ENCODE measurements around the gene ACD.
A peak's percentile ranks its signal among the peaks of the same experiment; 100 is the strongest.

Gene ACD

GRCh38 chr16:67676516-67676915 lies 16.5 kb upstream of the ACD start:
- peak; percentile 7 for DNase-seq (ENCODE audit: low spot score)
- in situ Hi-C loops (cut with MboI; ENCODE audit: low sequenced_read_pairs, unreplicated experiment): loop anchor here (10.0 to 25.0 kb wide), 2 partner anchors 248 to 361 kb away; no protein-coding TSS in a partner anchor
- TF ChIP-seq CTCF (IDR thresholded peaks at IDR 0.05; ENCODE audit: borderline replicate concordance, control extremely low read depth, extremely low read depth, insufficient read depth, missing control alignments): no peak

DNA sequence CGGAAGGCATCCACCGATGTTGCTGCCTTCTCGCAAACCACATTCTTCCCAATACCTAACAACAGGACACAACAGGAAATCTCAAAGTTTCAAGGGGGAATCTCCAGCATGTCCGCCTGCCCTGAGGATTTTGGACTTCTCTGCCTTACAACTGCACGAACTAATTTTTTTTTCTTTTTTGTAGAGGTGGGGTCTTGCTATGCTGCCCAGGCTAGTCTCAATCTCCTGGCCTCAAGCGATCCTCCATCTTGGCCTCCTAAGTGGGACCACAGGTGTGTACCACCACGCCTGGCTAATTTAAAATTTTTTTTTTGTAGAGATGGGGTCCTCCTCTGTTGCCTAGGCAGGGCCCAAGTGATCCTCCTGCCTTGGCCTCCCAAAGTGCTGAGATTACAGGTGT lies 15.9 kb upstream of the ACD start:
- in situ Hi-C loops (cut with MboI; ENCODE audit: low sequenced_read_pairs, unreplicated experiment): loop anchor here (10.0 to 25.0 kb wide), 2 partner anchors 249 to 361 kb away; no protein-coding TSS in a partner anchor
- no peak for TF ChIP-seq CTCF (IDR thresholded peaks at IDR 0.05; ENCODE audit: borderline replicate concordance, control extremely low read depth, extremely low read depth, insufficient read depth, missing control alignments)
- DNase-seq (ENCODE audit: low spot score): no peak

- no peak for TF ChIP-seq CTCF (IDR thresholded peaks at IDR 0.05; ENCODE audit: borderline replicate concordance, control extremely low read depth, extremely low read depth, insufficient read depth, missing control alignments)
- peak; percentile 13 for DNase-seq (ENCODE audit: low spot score)
- in situ Hi-C loops (cut with MboI; ENCODE audit: low sequenced_read_pairs, unreplicated experiment): loop anchor here (10.0 to 25.0 kb wide), 2 partner anchors 249 to 362 kb away; no protein-coding TSS in a partner anchor
Measured at GRCh38 chr16:67675579-67675935, 15.5 kb upstream of the ACD start.

DNA sequence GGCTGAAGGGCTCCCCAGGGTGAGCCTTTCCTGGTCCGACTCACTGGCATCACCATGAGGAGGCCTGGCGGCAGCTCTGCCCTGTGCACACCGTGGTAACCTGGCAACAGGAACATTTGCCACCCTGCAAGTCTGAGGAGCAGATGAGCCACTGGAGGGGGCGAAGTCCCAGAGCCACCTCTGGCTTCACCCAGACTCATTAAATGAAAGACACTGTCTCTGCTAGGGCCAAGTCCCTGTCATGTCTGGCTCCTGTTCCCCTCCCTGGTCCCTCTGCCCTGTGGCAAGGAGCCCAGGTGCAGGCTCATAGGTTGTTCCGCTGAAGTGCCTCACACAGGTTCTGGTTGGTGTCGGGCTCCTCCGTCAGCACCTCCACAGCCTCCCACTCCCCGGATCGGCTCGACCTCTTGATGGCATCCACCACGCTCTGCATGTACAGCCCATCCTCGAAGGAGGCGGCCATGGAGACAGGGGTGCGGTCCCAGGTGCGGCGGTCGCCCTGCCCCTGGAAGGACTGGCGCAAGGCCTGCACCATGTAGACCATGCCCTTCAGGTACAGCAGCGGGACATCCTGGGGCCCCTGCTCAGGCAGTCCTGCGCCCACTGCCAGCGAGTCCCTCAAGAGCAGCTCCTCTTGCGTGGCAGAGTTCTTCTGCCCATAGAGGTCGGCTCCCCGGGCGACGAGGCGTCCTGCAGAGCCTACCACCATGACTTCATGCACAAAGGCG lies 15.0 kb upstream of the ACD start:
- peak; percentile 22 for DNase-seq (ENCODE audit: low spot score)
- no peak for TF ChIP-seq CTCF (IDR thresholded peaks at IDR 0.05; ENCODE audit: borderline replicate concordance, control extremely low read depth, extremely low read depth, insufficient read depth, missing control alignments)
- in situ Hi-C loops (cut with MboI; ENCODE audit: low sequenced_read_pairs, unreplicated experiment): loop anchor here (10.0 to 25.0 kb wide), 2 partner anchors 250 to 362 kb away; no protein-coding TSS in a partner anchor

DNA sequence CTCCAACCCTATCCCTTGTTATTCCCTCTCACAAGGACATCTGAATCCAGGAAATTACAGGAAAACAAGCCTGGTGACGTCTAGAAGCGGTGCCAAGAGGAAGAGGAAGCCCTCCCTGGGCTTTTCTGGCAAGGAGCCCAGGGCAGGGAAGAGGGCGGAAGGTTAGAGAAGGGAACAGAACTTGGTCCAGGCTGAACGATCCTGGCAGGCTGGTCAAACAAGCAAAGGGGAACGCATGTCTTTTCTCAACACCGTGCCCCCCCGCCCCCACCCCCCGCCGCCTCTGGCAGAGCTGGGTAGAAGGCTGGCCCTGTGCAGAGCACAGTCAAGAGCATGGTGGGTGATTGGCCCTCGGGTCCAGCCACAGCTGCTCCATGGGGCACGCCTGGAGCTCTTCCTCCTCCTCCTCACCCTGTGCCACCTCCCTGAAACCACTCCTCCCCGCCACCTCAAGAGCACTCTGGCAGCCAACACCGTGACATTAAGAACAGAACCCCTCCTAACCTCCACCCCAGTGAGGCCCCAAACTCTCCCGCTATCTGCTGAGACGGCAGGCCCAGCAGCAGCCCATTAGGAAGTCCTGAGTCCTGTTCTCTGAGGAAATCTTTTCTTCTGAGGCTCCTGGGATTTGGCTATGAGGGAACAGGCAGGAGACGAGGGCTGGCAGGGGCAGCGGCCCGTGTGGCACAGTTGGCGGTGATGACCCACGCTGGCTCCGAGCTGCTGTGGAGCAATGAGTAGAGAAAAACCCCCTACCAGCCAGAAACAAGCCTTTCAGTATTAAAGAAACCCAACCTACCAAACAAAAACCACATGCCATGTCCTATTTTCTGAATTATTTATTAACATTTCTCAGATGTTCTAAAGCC lies 13.9 kb upstream of the ACD start:
- in situ Hi-C loops (cut with MboI; ENCODE audit: low sequenced_read_pairs, unreplicated experiment): loop anchor here (10.0 kb wide), 1 partner anchor 251 kb away; no protein-coding TSS in a partner anchor
- no peak for TF ChIP-seq CTCF (IDR thresholded peaks at IDR 0.05; ENCODE audit: borderline replicate concordance, control extremely low read depth, extremely low read depth, insufficient read depth, missing control alignments)
- DNase-seq (ENCODE audit: low spot score): peak; percentile 17
